GM21529 (cell line): ENCODE results near the gene KCNK10.

Source experiments
- ATAC-seq: cut with Tn5 transposase; IDR thresholded peaks from one replicate; pipeline ENCODE4 v1.9.1; 2021; ENCODE audit not compliant: unreplicated experiment

The KCNK10 gene

DNA sequence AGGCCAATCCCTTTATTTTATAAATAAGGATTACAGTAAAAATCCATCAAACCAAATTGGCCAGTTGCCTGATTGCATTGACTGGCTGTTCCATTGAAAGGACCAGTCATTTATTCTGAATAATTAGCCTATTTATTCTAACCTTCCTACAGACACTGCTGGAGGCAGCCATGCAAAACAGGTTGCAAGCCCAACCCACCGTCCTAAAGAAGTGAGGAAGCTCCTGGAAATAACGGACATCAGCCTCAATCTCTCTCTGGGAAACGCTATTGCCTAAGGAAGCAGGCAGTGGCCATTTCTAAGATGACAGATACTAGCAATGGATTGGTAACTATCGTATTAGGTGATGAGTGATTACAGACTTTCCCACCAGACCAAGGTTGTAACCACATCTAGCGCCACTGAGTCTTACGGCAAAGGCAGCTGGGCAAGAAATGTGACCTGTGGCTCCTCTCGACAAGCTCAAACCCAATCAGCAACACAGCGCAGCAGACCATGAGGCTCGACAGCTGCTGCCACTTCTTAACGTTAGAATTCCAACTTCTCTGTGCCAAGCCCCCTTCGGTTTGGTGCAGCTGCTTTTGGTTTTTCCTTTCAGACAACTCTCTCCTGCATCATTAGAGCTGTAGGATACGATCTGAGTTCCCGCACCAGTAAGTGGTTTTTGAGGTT, 134.2 kb downstream of the KCNK10 start:
- peak; percentile 39 for ATAC-seq

DNA sequence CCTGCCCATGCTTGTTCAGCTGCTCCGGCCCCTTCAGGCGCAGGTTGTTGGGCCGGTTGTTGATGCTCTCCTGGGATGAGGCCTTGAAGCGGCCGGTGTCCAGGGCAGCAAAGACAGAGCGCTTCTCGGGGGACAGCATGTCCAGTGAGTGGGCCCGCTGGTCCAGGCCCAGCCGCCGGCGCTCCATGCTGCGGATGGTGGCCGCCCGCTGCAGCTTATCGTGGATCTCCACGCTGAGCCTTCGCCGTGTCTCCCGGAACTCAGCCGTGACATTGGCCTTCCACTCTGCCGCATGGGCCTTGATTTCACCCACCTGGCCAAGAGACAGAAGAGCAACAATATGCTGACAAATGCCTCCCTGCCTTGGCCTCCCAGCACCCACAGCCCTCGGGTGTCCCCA, 137.2 kb downstream of the KCNK10 start:
- ATAC-seq: no peak

DNA sequence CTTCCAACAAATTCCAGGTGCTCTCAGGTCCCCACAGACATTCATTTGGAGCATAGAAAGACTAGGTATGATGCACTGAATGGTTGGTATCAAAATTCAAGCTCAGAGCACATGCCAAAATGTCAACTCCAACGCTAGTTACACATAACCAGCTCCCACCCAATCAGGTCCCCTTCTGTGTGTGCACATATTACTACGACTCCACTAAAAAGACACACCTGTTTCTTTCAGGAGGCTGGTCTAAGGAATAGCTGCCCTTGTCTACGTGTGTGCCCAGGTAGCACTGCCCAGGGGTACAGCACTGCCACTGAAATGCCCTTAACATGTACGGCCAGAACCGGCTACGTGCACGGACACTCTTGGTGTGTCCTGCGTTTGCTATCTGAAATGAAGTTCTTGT, 138.1 kb downstream of the KCNK10 start:
- no peak for ATAC-seq

DNA sequence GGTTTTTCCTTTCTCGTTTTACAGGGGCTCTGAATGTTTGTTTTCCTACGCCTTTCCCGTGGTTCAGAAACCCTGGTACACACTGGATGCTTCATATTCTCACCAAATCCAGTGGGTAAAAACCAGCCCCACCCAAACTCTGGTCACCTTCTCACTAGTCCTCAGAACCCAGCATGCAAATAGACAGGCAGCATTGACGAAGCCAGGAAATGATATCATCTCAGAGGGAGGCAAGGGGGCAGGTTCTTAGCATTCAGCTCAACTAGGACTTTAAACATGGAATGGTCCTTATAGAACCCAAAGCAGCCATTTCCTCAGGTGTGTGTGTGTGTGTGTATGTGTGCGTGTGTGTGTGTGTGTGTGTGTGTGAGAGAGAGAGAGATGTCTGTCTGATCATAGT, 142.0 kb downstream of the KCNK10 start:
- ATAC-seq: peak; percentile 78

DNA sequence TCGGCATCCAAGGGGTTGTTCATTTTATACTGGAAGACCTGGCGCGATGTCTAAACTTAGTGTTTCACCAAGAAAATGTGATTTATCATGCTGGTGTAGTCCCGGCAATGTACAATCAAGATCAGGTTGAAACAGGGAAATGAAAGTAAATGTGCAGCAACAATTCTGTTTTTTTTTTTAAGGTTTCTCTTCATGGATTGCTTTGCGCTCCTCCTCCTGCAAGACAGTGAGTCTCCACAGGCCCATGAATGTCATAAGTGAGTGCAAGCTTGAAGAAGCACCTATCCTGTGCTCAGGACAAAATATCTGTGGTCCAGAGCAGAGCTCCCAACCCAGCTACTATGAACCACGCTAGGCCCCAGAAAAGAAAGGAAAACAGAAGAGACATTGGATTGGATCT, 143.4 kb downstream of the KCNK10 start:
- no peak for ATAC-seq

DNA sequence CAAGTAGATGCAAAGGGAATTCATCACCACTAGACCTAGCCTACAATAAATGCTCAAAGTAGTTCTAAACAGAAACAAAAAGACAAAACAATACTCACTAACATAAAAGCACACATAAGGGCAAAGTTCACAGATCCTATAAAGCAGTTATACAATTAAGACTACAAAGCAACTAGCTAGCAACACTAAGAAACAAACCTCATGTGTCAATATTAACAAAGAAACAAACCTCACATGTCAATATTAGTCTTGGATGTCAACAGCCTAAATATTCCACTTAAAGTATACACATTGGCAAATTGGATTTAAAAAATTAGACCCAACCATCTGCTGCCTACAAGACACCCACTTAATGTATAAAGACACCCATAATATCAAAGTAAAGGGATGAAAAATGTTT, 152.7 kb downstream of the KCNK10 start:
- ATAC-seq: no peak

DNA sequence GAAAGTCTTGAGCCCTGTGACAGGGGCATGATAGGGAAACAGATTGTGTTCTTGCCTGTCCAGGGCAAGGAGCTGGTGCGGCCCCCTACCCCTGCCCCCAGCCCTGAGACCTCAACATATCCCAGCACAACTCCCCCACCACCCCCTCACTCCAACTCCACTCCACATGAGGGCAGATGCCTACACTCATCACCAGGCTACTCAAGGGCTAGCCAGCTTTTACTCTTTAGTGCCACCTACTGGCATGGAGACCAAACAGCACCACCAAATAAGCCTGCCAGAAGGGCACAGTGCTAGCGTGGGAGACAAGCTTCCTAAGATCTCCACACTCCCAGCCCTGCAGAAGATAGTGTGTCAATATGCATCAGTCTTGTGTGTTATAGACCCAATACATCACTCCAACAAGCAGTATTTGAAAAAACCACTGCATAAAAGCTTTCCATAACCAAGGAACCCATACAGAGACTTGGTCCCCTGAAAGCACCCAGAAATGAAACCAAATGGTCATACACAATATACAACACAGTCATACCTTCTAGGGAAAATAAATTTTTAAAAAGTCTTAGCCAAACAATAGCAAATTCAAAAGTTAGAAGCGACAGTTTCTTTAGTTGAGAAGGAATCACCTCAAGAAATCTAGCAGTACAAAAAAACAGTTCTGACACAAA, 154.4 kb downstream of the KCNK10 start:
- peak; percentile 87 for ATAC-seq

DNA sequence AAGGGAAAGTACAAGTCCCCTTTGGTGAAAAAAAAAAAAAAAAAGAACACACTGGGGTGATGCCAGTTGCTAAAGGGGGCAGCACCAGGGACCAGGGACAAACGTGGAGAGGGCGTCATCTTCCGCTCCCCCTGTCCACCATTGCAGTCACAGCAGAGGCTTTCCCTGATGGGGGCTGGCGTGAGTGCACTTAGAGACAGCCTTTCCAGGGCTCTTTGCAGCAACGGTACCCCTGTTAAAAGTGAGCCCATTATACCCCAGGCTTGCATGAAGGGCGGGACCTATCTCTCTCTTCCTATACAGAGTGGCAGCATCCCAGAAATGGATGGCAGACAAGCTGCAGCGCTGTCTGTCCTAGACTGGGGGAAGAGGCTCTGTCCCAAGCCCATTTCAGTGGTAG, 155.0 kb downstream of the KCNK10 start:
- no peak for ATAC-seq

DNA sequence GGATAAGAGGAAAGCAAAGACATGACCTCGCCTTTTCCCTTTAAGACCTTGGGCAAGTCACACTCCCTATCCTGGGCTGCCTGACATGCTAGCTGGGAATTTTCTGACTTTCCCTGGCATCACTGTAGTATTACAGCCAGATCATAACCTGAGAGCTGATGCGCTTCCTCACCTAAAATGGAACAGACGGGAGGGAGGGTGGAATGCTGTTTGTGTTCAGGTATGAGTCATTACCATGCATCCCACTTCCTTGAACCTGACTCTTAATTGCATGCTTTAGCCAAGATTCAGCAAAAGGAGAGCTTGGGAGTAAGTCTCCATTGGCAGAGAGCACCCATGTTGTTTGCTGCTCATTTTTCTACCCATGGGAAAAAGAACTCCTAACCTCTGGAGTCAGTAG, 156.5 kb downstream of the KCNK10 start:
- no peak for ATAC-seq

DNA sequence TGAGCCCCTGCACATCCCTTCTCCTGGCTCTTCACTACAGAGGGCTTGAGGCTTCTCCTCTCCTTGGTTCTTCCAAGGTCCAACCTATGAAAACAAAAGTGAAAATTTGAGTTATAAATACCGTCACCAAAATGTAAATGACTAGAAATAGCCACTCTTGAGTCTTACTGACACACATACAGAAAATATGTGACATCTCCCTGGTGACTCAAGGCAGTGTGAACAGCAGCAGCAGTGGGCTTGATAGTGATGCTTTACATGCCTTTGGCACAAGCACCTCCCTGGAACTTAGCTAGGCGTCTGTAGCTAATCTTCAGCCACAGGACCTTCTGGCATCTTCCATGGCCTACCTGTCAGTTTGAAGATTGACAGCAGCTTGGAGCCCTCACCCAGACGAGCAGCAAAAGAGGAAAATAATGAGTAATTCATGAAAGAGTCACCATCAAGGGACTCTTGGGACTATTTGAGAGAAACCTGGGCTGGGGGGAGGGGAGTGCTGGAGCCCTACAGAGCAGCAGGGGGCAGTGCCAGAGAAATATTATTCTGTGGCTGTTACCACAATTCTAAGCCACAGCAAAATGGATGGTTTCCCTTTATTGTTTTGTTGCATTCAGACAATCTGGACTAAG, 158.0 kb downstream of the KCNK10 start:
- ATAC-seq: no peak

DNA sequence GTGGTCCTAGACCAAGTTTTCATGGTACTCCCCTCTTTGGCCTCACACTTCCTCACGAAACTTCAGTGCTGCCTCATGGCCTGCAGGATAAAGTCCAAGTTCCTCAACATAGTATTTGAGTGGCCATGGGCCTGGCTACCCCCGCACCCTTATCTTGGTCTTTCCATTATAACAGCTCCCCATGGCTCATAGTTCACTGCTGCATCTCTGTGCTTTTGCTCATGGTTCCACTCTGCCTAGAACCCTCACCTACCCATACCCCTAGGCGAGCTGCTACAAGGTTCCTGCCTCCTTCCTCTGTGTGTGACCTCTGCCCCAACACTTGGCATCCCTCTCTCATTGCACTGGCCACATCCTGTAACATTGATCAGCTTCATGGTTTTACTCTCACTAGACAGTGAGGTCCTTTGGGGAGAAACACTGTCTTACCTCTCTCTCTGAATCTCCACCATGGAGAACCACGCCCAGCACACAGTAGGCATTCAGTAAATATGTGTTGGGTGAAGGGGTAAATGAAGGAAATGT, 159.3 kb downstream of the KCNK10 start:
- ATAC-seq: no peak

DNA sequence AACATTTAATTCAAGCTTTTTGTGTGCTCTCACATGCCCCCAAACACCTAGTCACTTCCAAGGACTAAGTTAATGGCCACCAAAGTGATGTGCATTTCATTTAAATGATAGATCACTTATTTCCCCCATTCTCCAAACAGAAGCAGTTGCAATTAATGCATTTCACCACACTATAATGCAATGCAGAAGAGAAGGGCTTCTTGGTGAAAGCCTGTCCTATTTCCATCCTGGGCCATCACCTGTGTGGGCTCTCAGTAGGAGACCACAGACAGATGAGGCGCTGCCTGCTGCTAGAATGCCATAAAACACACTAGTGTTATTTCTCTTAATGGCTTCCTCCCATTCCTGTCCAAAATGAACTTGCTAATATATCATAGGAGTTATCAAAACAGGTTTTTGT, 166.9 kb downstream of the KCNK10 start:
- ATAC-seq: no peak

DNA sequence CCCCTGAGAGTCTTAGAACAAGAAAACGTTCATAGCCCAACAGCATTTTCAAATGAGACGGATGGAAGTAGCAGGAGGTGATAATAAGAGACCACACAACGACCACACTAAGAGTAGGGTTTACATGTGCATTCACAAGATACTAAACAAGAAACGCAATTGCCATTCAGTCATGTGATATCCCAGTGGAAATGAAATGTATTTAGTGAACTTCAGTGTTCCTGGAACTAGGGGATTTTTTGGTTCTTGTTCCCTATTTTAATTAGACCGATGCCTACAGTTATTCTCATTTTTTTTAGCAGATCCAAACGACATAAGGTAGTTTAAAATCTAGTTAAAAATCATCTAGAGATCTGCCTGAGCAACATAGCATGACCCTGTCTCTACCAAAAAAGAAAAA, 168.1 kb downstream of the KCNK10 start:
- ATAC-seq: no peak

DNA sequence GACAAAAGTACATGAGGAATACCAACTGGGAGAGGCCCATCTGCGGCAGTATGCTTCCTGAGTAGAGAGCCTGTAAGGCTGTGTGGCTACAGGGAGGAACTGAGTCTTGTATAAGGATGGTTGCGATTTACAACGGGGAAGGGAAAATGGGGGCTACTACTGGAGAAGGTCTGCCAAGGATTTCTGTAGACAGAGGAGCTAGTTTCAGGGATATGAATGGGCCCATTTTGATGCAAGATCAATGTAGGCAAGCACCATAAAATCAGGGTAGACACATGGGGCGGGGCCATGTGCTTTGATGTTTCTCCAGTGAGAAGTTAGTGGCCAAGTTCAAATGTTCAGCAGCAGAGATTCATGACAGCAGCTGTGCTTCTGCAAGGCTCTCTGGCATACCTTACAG, 168.7 kb downstream of the KCNK10 start:
- no peak for ATAC-seq

DNA sequence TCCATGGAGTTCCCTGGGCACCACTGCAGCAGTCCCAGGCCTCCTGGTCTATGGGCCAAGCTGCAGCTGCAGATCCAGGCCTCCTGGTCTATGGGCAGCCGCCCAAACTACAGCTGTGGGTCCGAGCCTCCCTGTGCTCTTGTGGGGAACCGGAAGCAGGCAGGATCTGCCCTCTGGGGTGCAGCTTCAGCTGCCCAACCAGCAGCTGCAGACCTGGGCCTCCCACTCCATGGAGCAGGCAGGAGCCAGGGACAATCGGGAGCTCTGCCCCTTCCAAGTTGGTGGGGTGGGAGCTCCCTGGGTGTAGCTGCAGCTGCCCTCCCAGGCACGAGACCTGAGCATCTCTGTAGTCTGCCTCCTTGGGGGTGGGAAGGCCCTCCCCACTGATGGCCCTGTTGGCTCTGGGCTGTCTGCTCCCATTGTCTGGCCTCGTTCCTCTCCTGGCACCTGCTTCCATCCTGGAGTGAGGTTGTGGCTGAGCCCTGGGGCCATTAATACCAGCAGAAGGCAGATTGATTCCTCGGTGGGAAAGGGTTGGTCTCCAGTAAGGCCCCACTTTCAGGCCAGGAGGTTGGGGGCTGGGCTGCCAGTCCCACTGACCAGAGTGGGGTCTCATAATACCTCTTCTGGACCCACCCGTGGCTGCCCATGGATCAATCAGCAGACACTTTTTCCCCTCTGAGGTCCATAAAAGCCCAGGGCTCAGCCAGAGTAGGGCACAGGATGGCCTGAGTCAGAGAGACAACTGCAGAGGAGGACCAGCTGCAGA, 176.0 kb downstream of the KCNK10 start:
- no peak for ATAC-seq

DNA sequence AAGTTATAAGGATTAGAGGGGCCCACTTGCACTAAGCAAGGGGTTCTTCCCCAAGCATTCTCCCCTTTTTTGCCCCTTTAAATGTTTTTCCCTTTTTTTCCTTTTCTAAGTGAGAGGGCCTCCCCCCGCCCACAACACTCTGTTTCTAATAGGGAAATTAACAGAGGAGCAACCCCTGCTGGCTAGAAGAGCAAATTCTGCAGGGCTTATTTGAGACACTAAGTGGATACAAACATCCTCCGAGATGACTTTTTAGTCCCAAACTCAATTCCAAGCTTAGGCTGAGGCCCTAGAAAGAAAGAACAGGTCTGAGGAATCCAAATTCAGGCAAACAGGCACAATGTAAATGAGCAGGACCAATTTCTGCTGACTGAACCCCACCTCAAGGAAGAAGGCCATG, 179.3 kb downstream of the KCNK10 start:
- no peak for ATAC-seq

DNA sequence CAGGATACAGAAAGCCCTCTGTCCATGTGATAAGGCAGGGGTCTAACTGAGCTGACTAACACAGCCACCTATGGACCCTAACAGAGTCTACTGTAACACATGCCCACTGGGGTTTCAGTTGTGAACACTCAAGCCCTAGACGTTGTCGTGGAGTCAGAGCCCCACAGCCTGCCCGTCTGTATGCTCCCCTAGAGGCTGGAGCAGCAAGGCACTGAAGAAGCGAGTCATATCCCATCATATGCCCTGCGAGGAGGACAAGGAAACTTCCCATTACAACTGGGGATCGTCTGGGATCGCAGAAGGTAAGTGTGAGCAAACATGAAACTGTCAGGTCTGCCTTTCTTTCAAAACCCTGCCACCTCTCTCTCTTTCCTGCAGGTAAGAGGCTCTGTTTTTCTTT, 180.1 kb downstream of the KCNK10 start:
- no peak for ATAC-seq

DNA sequence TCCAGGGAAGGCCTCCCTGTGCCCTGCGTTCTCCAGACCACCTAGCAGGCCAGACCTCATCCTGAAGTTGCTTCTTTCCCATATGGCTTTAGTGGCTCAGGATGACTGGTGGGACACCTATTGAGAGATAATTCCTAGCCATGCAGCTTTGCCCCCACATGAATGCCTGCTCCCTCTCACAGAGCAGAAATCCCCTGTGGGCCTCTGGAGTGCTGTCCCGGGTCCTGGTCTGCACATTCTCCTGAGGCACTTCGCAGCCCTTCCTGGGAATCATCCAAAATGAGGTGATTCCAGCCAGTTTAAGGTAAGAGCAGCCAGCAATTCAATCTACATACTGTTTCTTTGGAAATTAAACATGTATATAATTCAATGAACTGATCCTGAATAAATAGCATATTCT, 182.2 kb downstream of the KCNK10 start:
- no peak for ATAC-seq

DNA sequence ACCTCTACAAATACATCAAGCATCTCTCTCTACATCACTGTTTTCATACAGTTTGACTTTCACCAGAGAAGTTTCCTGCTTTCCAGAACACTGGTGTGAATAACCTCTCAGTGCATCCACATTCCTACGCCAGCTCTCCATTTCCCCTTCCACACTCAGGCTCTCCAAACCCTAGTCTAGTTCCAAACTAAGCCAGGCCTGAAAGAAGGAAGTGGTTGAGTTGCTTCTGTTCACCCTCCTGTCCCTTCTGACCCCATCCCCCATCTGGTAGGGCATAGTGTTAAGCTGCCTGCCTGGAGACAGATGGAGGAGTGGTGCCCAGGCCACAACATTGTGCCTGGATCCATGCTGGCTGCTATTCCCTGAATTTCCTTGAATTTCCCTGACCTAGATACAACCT, 185.7 kb downstream of the KCNK10 start:
- ATAC-seq: no peak
